PC-9 (cell line): ENCODE results near the gene POLR2A.

ENCODE experiments used
- CTCF ChIP-seq: fragments of 200-600 bp; sonication (generic); conservative IDR thresholded peaks from 2 replicates; pipeline ENCODE4 v1.6.1; 2017; ENCODE audit warnings: mixed run types, antibody characterized with exemption, mild to moderate bottlenecking, moderate library complexity
- EZH2 ChIP-seq: fragments of 200-600 bp; sonication (generic); IDR thresholded peaks from 2 replicates; pipeline ENCODE4 v1.8.0; 2017; ENCODE audit warnings: antibody characterized with exemption, low read depth

GRCh38 chr17:7508145-7508544 is 24.0 kb downstream of the POLR2A start:
- no peak for TF ChIP-seq CTCF
- no peak for TF ChIP-seq EZH2
